ENCODE data around the gene LIPC.
A peak's percentile ranks its signal among the peaks of the same experiment; 100 is the strongest.

Gene LIPC

DNA sequence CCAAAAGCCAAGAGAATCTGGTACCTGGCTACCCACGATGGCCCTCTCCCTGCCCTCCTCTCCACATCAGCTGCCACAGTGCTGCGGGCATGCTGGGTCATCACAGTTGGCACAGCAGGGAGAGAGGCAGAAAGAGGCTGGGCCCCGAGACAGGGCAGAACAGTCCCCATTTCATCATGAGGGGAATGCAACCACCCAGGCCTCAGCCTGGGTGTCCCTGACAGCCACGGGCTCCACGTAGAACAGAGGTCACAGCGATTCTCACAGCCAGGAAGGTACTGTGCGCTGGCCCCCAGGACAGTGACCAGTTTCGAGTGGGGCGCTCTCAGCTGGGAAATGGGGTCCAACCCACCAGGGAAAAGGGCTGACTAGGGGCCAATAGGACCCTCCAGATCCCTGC is 6.3 kb downstream of the LIPC start:
- no peak for DNase-seq

DNA sequence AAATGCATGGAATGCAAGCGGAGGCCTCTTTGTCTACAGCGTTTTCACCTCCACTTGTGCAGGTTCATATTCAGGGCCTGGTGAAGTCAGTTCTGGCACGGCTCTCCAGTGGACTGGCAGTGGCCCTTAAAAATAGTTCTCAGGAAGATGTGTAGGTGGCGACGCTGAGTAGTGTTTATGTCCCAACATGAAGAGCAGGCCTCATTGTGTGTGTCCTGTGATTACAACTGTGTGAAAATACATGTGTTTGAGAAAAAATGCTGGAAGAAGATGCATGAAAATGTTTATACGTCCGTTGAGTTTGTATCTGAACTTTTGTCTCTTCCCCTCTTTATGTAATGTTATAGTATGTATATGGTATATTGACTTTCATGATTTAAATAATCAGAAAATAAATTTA is 7.2 kb downstream of the LIPC start:
- peak; percentile 52 to 82 for DNase-seq

DNA sequence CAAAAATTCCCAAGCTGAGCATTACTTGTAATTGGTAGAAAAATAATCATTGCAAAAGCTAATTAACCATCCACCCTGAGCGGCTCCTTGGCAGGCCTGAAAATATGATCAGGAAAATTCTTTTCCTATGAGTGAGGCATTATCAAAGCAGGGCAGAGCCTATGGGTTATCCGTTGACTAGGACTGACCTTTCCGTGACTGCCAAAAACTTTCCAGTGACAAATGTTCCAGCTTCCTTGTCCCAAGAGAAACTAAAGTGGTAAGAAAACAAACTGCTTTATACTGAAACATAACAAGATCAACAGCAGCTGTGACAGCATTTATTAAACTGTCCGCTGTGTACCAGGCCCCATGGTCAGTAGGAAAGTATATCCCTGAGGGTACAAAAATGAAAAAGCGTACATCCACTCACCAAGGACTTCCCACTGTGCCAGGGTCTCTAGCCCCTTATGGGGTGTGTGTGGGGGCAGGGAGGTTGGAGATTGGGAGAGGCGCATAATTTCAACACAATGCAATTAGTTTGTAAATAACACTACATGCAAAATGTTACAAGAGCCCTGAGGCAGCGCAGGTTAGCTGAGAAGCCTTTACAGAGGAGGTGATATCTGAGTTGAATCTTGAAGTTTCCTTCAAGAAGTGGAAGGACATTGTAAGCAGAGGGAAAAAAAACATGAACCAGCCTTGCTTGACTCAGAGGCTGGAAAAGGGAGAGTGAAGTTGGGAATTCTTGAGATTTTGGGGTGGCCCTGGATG is 8.5 kb downstream of the LIPC start:
- no peak for DNase-seq

DNA sequence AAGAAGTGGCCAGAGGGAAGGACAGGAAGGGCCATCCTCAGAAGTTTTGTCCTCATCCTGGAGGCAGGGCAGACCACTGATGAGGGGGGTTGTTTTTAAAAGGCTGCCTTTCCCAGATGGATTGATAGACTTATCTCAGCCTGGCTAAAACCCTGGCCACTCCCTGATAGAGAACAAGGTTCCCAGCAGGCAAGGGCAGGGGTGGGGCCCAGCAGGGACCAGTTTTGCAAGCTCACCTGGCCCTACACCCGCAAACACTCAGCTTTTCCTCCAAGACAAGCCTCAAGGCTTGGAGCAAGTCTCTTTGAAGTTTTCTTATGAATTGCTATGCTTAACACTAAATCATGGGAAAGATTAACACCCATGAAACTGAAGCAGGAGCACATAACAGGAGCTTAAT is 9.1 kb downstream of the LIPC start:
- peak in 1 of 2 experiments; percentile 12 for DNase-seq

DNA sequence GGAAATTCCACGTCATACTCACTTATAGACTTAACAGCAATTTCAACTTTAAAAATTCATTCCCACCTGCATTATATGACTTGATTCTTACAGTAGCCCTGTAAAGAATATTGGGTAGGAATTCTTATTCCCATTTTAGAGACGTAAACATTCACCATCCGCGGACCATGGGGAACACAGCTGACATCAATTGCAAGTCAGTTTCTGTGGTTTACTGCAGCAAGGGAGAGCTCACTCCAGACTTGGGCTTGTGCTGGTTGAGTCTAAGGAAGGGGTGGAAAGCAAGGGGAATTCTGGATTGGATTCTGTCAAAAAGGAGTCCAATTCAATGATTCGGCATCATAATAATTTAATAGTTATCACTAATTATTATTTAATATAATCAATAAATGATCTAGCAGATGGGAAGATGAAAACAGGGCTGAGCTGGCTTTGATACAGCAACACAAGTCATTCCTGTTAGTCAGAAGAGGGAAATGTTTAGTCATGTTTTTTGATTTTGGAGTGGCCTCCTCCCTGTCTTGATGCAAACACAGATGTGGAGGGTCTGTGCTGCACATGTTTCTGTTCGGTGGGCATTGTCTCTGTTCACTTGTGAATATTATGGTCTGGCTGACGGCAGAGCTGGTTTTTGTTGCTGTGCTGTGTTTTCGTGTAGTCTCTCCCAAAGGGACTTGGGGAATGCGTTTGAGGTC is 9.7 kb downstream of the LIPC start:
- DNase-seq = no peak

DNA sequence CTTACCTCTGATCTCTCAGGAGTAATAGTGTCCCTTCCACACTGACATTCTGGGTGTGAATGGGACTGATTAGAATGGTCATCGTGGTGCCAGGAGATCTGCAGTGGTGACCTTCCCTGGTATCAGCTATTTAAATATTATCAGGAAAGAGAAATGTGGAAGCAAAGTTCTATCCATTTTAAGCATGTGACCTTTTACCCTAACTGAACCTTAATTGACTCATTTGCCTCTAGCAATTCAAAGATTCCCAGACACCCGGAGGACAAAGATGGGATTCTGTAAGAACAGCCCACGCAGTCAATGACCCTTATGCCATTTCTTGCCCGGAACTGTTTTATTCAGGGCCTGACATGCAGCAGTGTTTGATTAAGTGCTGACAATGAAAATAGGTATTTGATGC is 10.3 kb downstream of the LIPC start:
- DNase-seq = no peak

DNA sequence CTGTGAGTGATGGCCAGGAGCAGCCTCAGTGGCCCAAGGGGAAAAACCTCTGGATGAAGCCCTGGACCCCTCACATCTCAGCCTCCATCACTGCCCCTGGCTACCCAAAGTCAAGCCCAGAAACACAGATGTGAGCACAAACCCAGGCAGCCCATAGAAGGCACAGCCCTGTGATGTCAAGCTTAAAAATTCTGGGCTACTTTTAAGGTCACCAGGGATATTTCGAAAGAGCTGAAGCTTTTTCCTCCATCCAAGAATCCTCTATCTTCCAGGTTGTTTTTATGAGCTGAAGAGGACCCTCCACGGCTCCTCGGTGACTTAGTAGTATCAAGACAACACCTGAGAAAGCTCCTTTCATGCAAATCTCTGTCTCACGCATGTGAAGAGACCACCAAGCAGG is 11.5 kb downstream of the LIPC start:
- no peak for DNase-seq

DNA sequence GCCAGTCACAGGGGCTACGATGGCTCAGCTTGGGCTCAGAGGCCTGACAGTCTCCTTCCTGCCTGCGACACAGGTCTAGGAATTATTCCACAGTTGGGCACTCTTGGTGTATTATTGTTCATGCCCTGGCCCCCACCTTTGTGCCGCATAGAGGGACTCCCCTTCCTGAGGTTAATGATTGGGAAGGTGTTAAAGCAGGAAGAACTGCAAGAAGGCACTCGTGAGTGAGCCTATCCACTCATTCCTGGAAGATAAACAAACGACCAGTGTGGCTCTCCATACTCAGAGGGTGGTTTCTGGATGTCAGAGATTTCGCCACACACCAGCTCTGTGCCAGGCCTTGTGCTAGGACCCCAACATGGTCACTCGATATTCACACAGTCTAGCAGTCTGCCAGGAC is 12.3 kb downstream of the LIPC start:
- DNase-seq = no peak

DNA sequence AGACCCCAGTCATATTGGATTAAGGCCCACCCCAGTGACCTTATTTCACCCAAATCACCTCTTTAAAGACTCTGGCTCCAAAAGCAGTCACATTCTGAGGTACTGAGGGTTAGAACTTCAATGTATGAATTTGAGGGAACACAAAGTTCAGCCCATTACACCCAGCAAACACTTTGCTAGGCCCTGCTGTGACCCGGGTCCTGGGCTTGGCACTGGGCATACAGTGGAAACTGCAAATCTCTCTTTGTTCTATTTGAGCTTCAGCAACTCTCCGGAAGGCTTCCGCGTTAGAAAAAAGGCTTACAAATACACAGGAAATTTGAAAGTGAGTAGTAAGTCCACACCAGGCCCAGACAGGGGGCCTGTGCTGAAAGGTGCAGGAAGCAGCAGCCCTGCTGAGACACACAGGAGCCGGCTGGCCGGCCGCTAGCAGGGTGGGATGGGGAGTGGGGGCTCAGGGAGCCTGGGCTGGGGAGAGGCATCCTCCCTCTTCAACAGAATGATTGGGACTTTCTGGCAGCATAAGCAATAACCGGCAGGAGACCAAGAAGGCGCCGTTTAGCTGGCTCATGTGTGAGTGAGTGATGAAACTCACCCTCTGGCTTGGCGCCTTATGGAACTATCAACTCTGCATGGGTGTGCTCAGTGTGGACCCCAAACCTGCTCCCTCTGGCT is 13.0 kb downstream of the LIPC start:
- DNase-seq = no peak

DNA sequence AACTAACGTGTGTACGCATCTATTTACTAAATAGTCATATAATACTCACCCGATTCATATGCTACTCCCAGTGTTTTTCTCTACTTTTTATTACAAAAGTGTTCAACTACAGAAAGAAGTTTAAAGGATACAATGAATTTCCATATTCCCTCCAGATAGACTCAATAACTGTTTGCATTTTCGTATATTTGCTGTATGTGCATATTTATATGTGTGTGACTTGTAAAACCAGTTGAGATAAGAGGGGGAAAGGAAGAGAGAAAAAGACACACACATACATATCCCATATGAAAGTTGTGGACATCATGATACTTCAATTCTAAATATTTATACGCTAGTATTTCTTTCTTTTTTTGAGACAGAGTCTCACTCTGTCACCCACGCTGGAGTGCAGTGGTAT is 14.1 kb downstream of the LIPC start:
- DNase-seq = no peak

DNA sequence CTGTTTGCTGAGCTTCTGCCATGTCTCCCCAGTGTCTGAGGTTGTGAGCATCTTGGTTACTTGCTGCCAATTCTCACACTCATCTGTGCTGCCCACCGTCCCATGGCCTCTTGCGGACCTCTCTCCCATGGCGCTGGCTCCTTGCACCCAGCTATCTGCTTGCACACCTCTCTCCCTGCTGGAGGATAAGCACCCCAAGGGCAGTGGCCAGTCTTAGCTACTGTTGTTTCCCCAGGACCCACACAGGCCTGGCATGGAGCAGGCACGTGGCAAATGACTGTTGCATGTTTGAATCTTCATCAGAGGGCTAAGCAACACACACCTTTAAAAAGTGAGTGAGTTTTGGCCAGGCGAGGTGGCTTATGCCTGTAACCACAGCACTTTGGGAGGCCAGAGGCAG is 14.7 kb downstream of the LIPC start:
- no peak for DNase-seq

DNA sequence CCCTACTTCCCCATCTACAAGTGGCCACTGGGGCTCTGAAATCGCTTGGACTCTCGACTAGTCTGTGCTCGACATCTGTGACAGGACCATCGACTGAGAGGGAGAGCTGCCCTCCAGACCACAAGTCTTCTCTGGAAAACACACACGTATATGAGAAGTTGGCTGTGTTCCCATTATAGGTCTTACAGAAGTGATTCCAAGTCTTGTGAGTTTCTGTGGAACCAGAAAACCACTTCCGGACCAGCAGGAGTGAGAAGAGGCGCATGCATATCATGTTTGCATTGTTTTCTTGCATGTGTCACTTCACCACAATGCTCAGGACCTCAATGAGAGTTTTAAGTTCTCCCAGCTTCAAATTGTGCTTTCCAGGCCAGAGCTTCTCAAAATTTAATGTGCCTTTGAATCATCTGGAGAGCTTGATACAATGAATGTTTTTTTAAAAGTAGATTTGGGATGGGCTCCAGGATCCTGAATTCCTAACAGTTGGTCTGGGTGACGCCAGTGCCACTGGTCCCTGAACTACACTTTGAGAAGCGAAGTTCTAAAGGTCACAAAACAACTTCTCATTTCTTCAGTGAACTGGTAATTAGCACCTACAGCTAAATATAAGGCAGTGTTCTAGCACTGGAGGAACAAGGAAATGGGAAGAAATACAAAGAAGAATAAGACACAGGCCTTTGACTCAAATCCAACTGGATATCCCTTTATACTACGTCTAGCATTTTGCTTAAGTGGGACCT is 15.7 kb downstream of the LIPC start:
- DNase-seq = no peak

DNA sequence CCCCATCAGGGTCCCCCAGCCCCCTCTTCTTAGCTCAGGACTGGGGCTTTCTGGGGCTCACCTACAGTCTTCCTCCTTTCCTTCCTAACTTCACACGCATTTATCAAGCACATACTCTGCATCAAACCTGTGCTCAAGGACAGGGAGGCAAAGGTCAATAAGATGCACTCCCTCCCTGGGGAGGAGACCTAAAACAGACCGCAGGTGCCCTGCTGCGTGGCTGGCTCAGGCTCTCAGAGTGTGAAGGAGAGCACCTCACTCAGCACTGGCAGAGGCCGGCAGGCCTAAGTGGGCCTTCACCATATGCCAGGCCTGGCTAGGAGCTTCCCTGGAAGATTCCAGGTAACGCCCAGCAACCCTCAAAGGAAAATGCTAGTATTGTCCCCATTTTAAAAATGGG is 16.5 kb downstream of the LIPC start:
- peak; percentile 51 to 66 for DNase-seq

DNA sequence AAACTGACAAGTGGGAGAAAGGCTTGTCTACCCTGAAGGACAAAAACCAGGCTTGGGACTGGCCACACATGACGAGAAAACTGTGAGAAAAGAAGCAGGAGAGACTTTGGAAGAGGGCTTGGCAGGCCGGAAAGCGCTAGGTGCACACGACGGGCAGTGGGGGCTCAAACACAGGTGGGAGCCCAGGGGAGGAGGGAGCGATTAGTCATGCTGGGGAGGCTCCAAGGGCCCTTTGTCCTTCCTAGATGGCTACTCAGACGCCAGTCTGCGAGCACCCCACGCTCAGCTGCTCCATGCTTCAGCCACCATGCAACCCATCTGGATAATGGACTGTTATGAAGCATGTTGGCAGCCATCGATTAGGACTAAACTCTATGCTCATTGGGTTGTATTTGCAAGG is 17.1 kb downstream of the LIPC start:
- DNase-seq = no peak

DNA sequence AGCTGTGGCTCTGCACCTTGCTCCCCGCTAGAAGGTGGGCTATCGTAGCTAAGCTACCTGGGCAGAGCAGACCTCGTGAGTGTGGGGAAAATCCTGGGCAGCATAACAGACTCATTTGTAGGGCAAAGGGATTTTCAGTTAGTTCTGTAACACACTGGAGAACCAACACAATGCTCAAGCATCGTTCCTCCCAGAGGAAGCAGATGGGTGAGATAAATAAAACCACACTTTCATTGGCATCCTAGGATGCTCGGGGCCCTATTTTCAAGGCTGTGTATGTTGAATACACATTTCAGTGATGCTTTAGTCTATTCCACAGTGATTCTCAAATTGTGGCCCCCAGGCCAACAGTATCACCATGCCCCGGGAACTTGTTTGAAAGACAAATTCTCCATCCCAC is 20.0 kb downstream of the LIPC start:
- no peak for DNase-seq

DNA sequence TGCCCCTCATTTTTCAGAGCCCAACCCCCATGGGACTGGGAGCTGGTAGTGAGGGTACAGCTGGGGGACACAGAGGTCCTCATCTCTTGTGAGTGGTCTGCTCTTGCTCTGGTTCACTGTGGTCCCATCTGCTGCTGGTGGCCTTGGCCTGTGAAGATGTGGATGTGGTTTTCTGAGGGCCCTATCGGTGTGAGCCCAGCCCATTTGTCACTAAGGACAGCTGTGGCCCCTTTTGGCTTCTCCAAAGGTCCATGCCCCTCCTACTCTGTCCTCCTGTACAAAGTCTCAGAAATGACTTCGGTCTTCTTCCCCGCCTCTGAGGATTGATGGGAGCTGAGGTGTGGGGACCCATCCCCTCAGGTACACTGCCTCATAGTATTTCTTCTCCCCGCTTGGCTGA is 21.0 kb downstream of the LIPC start:
- no peak for DNase-seq

DNA sequence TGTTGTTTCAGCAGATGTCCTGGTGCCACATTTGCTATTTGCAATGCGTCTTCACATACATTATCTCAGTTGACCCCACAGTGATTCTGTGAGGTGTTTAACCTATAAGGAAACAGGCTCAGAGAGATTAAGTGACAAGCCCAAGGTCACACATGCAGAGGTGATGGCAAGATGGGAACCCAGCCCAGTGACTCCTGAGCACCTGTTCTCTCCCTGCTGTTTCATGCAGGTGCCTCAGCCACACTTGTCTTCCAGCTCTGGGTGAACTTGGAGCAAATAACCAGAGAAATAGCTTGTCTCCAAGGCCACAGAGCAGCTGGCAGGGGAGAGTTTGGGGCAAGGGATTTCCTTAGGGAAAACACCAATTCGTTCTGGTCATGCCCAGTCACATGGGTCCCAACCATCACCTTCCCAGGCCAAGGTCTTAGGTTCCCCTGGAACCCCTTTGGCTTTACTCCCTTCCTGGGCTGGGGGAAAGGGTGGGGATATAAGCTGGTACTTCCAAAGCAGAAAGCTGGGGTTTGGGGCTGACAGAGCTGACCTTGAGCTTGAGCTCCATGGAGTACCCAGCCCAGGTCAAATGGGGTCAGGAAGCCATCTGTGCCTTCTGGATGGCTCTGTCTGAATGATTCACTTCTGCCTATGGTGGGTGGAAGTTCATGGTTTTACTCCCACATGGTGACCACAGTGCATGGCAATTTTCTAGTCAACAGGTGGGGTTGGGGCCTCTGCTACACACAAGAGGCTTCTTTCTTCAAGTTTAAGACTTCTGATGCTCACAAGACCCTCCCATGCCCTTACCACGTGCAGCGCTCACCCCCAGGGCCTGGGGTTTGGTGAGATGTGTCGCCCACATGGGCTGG is 22.4 kb downstream of the LIPC start:
- DNase-seq = peak; percentile 49 to 71

DNA sequence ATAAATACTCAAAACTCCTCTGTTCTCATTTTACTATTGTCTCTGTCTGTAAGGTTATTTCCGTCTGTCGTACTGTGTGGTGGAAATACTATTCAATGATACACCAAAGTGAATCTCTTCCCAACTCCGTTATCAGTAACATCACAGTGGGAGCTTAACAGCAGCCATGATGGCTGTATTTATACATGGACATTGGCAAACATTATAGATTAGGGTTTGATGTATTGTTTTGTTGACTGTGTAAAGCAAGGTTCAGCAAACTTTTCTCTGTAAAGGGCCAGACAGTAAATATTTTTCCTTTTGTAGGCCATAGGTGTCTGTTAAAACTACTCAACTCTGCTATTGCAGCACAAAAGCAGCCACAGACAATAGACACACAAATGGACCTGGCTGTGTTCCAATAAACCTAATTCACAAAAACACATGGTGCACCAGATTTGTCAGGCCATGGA is 23.2 kb downstream of the LIPC start:
- peak; percentile 42 to 85 for DNase-seq

DNA sequence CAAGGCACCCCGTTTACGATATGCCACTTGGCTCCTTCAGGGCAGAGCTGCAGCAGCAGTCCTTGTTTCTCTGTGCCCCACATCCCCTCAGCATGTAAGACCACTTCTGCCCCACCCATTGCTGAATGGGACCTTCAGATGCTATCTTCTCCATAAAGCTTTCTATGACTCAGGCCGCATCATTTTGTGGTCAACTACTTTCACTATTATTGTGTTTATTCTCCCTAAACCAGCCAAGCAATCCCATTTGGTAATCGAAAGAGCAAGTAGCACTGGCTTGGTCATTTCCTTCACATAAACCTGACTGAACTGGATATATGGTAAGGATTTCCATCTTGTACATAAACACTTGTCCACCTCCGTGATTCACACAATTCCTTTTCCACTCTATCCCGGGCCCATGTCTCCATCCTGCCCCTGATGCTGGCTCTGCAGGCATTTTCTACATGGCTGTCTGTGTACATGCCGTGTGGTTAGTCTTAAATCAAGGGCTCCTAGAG is 25.7 kb downstream of the LIPC start:
- no peak for DNase-seq

DNA sequence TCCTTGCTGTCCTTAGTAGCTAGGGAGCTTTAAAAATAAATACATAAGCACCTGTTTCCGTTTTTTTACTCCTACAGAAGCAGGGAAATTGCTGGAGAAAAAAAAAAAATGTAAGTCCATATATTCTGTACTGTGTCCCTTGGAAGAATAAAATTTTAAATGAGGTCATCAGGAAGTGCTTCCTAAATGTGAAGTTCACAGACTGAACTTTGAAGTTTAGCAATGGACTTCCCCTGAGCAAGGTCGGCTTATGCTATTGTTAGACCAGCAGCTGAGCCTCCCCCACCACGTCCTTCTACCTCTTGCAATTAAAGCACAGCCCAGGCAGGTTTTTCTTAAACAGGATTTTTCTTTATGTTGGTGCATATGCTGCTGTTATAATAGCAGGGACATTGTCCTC is 26.3 kb downstream of the LIPC start:
- no peak for DNase-seq

DNA sequence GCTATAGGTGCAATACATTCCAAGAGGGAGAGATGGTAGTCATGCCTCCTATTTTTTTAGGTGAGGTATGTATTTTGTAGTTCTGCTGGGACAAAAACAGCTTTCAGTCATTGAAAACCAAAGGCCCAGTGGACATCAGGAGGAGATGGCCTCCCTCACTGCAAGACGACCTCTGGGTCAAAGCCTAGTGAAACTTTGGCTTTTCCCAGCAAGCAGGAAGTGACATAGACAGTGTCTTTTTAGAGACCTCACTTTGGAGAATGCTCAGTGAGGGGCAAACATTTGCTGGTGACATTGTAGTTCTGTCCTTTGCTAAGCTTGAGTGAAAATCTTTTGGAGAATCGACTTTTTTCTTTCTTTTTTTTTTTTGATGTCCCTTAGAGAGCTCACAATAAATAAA is 27.3 kb downstream of the LIPC start:
- DNase-seq = no peak

DNA sequence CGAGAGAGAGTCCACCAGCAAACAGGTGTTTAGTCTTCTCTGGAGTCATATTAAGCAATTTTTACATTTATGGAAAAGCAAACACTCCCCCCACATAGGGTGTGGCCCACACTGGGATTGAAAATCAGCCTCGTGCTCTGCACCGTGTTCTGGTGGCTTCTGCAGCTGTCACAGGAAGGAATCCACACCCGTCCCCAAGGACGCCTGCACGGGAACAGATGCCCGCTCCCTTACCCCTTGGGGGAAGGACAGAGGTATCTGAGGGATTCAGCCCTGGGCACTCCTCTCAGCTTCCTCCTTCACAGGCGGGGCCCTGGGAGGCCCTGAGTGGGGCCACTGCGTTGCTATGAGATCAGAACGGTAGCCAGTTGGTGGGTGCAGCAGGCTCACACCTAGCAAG is 27.8 kb downstream of the LIPC start:
- no peak for DNase-seq

Measured in NCI-H524 (cell line).